Measurements from ENCODE around the gene ZNF157. TPM values are rescaled to one million over a fixed set of nuclear protein-coding genes. Genes with fewer than 3 reads are reported as not detected.

ZNF157 gene
- total RNA-seq, 2 donors from 2014 or later = 0.19 TPM; not detected in 1

DNA sequence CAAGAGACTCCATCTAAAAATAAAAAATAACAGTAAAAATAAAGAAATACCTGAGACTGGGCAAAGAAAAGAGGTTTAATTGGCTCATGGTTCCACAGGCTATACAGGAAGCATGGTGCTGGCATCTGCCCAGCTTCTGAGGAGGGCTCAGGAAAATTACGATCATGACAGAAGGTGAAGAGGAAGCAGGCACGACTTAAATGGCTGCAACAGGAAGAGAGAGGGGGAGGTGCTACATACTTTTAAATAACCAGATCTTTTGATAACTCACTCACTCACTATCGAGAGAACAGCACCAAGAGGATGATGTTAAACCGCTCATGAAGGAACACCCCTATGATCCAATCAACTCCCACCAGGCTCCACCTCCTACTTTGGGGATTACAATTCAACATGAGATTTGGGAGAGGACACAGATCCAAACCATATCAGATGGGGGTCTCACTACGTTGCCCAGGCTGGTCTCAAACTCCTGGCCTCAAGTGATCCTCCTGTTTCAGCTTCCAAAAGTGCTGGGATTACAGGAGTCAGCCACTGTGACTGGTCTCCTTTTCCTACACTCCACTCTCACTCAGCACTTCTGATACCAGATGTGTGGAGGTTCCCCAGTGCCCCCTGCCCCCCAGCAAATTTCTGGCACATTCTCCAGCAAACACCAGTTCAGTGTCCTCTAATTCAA lies 11.9 kb upstream of the ZNF157 start:
- H3K4me1 ChIP-seq = no peaks in the 10 kb centered on the region
- no peaks in the 10 kb centered on the region for H3K27me3 ChIP-seq
- no peaks in the 10 kb centered on the region for H3K9me3 ChIP-seq
- H3K27ac ChIP-seq = no peak overlapping the region
- no peaks in the 10 kb centered on the region for H3K36me3 ChIP-seq
- no peak for DNase-seq (ENCODE audit: low spot score)
- TF ChIP-seq CTCF (IDR thresholded peaks at IDR 0.05) = no peak
- no peak overlapping the region for H3K4me3 ChIP-seq

DNA sequence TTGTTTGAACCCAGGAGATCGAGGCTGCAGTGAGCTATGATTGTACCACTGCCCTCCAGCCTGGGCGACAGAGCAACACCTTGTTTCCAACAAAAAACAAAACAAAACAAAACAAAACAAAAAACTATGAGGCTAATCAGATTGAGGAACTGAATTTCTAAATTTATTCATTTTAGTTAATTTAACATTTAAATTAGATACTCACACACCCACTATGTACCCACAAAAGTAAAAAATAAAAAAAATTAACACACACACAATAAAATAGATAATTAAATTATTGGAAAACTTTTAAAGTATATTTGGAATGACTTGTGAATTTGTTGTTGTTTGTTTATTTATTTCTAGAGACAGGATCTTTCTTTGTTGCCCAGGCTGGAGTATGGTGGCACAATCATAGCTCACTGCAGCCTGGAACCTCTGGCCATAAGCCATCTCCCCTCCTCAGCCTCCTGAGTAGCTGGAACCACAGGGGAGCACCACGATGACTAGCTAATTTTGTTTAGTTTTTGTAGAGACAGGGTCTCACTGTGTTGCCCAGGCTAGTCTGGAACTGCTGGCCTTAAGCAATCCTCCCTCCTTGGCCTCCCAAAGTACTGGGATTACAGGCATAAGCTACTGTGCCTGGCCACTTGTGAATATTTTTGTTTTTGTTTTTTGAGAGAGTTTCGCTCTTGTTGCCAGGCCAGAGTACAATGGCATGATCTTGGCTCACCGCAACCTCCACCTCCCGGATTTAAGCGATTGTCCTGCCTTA lies 9.8 kb upstream of the ZNF157 start:
- Histone ChIP-seq H3K4me3 (no peak overlapping the region), H3K27me3 (no peaks in the 10 kb centered on the region), H3K27ac (no peak overlapping the region), H3K36me3 (no peaks in the 10 kb centered on the region), H3K4me1 (no peaks in the 10 kb centered on the region), H3K9me3 (no peaks in the 10 kb centered on the region)
- TF ChIP-seq CTCF (IDR thresholded peaks at IDR 0.05) = no peak
- no peak for DNase-seq (ENCODE audit: low spot score)

DNA sequence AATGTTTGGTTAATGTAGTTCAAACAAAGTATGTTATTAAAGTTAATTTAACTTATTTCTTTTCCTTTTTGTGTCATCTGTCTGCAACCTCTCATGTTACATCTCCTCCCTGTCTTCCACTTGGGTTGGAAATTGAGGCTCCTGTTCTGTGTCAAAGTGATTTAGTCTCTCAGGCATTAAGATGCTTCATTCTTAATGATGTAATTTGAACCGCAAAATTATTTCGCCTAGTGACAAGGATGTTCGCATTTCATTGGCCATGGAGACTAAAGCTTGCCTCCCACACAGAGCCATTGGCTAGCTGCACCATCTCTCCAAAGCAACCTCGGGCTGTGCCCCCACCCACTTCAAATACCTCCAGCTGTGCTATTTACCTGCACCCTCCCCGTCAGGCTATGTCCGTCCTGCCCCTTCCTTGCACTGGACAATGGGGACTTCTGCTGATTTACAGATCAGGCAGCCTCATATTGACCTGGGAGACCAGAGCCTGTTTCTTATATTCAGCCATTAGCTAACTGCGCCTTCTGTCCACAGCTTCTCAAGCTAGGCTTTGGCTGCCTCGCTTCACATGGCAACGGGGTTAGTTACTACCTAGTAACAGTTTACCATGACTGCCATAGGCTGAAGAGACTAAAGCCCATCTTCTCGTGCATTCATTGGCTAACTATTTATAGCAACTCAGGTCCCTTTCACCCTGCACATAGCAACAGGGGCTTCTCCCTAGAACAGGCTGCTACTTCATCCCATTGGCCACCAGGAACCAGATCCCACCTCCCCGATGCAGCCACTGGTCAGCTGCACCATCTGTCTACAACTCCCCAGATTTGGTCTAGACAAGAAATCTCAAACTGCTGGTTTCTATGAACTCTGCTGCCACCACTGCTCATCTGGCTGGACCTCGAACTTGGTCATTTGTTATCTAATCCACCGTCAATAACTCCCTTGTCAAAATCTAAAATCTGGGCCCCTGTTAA lies 8.6 kb upstream of the ZNF157 start:
- H3K27me3 ChIP-seq = no peaks in the 10 kb centered on the region
- H3K4me3 ChIP-seq = peak overlapping the region; percentile 31 to 43
- no peaks in the 10 kb centered on the region for H3K4me1 ChIP-seq
- DNase-seq (ENCODE audit: low spot score) = peak; percentile 86
- TF ChIP-seq CTCF (IDR thresholded peaks at IDR 0.05) = no peak
- peak overlapping the region; percentile 64 to 75 for H3K27ac ChIP-seq
- no peaks in the 10 kb centered on the region for H3K36me3 ChIP-seq
- H3K9me3 ChIP-seq = no peaks in the 10 kb centered on the region

DNA sequence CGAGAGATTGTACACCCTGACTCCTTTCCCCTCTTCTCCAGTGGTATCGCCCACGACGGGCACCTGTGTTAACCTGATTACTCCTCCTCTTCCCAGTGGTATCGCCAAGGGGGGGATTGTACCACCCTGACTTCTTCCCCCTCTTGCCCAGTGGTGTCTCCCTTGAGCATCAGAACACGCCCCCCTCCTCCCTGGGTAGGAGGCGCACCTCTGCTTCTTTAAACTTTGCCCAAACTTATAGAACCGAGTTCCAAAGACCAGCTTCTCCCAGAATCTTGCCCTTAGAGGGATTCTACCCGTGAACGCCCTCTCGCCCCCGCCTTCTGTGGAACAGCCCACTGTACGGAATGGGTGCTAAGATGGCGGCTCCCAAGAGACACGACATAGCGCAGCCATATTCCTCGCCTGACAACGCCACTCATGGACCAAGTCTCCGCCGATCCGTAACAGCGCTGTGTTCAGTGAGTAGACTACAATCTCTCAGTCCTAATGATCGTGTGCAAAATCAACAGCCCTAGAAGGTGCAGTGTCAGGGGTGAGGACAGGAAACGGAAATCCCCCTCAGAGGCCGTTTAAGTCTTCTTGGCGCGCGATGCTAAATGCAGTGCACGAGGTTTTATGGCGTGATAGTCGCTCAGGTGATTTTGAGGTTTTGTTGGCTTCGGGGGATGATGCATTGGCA lies 4.2 kb upstream of the ZNF157 start:
- Histone ChIP-seq H3K9me3 (no peaks in the 10 kb centered on the region), H3K27ac (no peak overlapping the region), H3K4me3 (peak overlapping the region; percentile 43 to 45), H3K4me1 (no peaks in the 10 kb centered on the region), H3K27me3 (no peaks in the 10 kb centered on the region), H3K36me3 (no peaks in the 10 kb centered on the region)
- peak; percentile 60 for DNase-seq (ENCODE audit: low spot score)
- no peak for TF ChIP-seq CTCF (IDR thresholded peaks at IDR 0.05)

DNA sequence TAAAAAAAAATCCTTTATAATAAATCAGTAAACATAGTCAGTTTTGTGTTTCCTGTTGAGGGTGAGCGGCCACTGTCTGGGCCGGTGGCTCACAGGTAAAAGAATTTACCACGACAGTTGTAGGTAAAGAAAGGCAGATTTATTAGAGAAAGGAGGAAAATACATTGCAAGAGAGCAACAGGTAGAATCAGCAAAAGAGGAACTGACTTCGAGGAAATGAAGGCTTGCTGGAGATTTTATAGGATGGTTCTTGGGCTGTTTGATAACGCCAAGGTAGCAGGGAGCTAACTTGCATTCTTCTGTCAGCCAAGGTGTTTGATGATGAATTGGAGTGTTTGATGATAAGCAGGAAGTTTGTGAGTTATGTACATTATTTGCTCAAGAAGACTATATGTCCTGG lies 2.8 kb downstream of the ZNF157 start:
- no peaks in the 10 kb centered on the region for H3K27me3 ChIP-seq
- no peaks in the 10 kb centered on the region for H3K4me1 ChIP-seq
- H3K4me3 ChIP-seq = no peak overlapping the region
- DNase-seq (ENCODE audit: low spot score) = no peak
- H3K9me3 ChIP-seq = no peaks in the 10 kb centered on the region
- no peak overlapping the region for H3K27ac ChIP-seq
- no peak for TF ChIP-seq CTCF (IDR thresholded peaks at IDR 0.05)
- no peaks in the 10 kb centered on the region for H3K36me3 ChIP-seq

Measured in right atrium auricular region (tissue), 2 donors.